HG03457 (cell line): ENCODE results near the gene CALN1.
"Not testable (repeated sequence)": the region's sequence is repeated elsewhere in the genome, so short reads cannot be mapped to it uniquely, and the experiment has no call there.

Experiments used
- ATAC-seq: cut with Tn5 transposase; IDR thresholded peaks from one replicate; pipeline ENCODE4 v1.9.1; 2021; ENCODE audit warnings: moderate number of reproducible peaks; ENCODE audit not compliant: unreplicated experiment

CALN1 gene

DNA sequence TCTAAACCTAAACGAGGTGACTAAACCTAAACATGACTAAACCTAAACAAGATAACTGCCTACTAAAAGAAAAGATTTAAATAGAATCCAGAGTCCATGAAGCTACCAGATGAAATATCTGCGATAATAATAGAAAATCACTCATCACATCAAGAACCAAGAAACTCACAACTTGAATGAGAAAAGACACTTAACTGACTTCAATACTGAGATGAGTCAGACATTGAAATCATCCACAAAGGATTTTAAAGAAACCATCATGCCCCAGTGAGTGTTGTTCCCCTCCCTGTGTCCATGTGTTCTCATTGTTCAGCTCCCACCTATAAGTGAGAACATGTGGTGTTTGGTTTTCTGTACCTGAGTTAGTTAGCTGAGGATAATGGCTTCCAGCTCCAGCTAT, 416.0 kb downstream of the CALN1 start:
- ATAC-seq = no peak

DNA sequence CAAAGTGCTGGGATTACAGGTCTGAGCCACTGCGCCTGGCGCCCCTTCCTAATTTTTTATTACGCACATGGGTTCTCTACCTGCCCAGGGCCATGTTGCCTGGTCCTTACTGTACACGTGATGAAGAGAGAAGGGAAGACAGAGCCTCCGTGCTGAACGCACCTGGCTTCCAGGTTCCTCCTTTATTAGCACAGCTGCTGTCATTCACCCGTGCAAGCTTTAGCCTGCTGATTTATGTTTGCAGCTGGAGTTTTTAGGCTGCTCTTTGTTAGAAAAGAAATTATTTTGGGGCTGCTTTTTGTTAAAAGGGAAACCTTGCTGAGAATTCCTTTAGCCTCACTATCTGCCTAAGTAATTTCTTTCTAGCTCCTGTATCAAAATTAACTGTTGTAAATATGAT, 417.0 kb downstream of the CALN1 start:
- no peak for ATAC-seq

DNA sequence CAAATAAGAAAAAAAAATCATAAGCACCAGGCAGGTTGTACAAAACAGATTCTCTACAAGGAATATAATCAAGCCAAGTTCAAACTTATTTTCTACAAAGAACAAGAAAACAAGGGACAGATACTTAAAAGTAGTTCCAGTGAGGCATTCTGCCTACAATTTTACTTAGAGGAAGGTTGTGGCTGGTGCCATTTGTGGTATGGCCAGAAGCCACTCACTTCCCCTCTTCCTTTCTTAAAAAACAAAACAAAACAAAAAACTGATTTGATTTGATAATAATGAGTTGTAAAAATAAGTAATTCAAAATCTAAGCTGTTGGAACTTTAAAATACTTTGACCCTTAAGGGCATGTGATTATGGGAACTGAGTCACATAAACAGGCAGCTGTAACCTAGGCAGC, 420.6 kb downstream of the CALN1 start:
- ATAC-seq = no peak

DNA sequence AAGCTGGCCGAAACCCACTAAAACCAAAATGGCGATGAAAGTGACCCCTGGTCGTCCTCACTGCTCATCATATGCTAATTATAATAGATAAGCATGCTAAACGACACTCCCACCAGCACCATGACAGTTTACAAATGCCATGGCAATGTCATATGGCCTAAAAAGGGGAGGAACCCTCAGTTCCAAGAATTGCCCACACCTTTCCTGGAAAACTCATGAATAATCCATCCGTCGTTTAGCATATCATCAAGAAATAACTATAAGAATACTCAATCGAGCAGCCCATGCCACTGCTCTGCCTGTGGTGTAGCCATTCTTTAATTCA, 422.0 kb downstream of the CALN1 start:
- no peak for ATAC-seq

DNA sequence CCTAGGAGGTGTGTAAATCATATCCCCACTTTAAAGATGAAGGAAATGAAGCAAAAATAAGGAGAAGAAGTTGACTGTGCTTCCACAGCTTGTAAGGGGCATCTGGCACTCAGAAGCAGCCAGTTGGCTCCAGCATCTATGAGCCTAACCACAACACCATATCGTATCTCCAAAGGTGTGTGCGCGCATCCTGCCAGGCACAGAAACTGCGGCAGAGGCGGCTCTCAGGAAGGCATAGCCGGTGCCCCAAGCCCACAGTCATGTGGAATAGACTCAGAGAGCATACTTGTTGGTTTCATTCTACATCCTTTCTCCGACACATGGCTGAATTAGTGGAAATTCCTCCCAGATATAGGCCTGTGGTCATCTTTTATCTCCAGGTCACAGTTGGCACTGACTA, 423.9 kb downstream of the CALN1 start:
- ATAC-seq = no peak

DNA sequence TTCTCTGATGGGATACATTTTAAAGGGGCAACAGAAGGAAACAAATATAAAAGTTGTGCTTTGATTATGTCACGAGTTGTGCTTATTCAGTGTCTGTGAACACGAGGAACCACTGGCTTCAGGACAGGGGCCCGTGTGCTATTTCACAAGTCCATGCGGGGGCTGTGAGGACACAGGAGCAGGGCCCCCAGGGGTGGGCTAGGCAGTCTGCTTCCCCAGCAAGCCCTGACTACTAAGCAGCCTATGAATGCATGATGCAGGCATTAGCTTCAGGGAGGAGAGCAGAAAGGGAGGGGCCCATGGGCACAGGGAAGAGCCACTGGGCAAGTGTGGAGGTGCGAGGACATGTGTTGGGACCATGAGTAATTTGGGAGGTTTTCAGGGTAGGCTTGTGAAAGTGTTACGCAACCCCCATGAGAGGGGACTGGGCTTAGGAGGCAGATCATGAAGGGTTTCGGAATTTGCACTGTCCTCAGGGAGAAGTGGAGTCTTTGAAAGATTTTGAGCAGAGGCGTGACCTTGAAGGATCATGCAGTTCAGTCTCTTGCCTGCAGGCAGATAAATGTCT, 424.9 kb downstream of the CALN1 start:
- no peak for ATAC-seq

DNA sequence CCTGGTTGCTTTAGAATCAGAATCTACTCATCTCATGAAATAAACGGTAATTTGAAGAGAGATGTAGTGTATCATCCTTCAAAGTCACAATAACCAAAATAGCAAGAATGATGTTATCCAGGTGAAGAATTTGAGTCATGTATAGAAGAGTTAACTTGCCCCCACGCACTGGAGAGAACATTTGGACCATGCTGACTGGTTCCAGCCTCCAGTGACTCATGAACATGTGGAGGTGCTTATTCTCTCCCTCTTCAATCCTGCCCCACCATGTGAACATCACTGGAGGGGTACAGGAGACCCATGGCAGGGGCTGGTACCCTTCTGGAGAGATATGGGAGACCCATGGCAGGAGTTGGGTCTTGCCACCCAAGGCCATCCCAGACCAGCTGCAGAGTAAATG, 427.8 kb downstream of the CALN1 start:
- no peak for ATAC-seq

DNA sequence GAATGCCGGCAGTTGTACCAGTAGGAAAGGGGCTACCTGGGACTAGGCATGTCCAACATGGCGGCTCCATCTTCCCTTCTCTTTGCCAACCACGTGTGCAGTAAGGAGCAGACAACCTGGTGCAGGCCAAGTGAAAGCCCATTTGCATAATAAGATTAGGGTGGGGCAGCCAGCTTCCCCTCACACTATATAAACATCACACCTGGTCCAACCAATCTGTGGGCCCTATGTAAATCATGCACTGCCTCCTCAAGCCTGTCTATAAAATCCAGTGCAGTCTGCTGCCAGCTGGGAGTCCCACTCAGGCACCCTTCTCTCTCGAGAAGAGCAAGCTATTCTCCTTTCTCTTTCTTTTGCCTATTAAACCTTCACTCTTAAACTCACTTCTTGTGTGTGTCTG, 429.3 kb downstream of the CALN1 start:
- ATAC-seq = no peak

DNA sequence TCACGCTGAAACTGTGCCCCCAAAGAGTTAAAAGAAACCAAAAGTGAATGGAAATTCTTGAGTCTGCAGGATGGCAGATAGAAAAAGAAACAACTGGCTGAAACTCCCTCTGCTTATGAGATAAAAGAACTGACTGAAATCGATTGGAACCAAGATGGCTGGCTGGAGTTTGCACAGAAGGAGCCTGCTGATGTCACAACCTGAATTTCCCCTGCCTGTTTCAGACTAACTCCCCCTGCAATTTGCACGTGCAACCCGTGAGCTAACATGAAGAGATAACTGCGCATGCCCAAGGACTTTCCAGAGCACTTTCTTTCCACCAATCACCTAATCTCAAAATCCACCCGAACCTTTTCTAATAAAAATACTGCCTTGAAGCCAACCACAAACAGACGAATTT, 435.5 kb downstream of the CALN1 start:
- ATAC-seq = no peak

DNA sequence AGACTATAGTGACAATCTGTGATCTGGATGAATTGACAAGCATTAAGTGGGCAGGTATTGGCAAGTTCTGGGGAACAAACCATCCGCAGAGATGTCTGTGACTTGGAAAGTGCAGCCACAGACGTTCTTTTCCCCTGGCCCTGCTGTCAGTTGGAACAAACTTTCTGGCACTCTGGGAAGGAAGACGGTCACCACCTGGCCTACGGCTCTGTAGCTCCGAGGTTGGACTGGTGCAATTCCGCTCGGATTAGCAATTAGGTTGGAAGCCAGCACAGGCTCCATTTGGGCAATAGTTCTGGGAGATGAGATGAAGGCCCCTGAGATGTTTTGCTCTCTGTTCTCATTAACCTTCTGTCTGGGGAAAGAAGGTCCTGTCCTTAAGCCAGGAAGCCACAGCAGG, 437.5 kb downstream of the CALN1 start:
- no peak for ATAC-seq

DNA sequence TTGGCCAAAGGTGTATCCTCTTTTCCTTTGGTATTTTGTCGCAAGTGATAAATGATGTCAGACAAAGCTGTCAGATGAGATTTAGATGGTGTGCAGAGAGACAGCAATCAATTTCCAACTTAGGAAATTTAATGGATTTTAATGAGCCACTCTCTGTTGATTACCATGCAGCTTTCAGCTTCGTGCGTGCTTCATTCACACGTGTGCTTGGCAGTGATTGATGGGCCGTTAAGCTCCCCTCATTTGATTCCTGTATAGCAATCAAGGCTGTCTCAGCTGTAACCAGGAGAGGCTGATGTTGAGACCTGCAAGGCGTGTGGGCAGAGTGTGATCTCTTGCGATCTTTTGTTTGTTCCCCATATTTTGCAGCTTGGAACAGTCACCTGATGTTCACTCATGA, 439.6 kb downstream of the CALN1 start:
- ATAC-seq = no peak

DNA sequence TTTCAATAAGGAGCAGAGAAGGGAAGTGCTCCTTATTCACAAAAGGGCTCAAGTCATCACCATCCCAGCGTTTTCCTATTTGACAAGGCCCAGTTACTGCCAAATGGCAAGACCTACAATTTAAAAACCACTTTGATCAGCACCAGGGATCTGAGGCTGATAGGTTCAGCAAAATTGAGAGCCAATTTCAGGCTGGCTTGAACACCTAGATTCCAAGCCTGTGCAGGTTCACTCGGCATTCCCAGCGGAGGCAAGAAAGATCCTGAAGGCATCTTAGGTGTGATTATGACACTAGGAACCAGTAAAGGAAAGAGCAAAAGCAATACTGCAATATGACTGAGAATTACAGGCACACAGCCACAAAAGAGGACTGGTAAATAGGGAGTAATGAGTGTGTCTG, 441.4 kb downstream of the CALN1 start:
- no peak for ATAC-seq

DNA sequence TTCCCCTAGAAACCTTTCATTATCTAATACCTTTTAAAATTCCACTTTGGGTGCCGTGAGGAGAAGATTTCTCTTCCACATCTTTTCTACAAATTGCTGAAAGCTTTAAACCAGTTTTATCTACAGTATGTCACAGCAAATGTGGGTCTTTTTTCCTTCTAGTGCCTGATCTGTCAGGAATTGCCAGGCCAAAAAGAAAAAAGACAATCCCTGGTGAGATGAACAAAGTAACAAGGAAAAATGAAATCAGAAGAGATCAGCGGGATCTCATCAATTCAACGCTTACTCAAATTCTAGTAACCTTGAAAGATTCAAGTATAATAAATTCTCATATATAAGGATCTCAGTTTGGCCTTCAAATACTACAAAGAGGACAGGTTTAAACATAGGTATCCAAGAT, 449.5 kb downstream of the CALN1 start:
- no peak for ATAC-seq

DNA sequence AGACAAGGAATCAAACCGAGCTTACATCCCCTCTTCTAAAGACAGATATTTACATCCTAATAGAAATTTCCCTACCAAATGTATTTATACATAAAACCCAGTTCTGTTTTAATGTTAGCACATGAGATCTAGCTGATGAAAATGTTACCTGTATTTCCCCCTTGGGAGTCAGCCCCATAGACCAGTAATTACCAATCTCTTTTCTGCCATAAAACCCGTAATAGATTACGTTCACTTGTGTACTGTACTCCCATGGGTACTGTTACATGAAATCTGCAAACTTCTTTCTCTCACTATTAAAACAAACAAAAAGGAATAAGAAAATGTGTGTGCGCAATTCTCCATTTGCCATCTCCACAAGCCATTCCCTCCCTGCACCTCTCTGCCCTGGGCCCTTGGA, 450.9 kb downstream of the CALN1 start:
- ATAC-seq = no peak

DNA sequence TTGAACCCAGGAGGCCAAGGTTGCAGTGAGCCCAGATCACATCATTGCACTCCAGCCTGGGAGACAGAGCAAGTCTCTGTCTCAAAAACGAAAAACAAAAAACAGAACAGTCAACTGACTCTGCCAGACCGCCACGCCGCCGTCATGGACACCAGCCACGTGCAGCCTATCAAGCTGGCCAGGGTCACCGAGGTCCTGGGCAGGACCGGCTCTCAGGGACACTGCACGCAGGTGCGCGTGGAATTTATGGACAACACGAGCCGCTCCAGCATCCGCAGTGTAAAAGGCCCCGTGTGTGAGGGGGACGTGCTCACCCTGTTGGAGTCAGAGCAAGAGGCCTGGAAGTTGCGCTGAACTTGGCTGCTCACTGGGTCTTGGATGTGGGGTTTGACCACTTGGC, 470.0 kb downstream of the CALN1 start:
- no peak for ATAC-seq

DNA sequence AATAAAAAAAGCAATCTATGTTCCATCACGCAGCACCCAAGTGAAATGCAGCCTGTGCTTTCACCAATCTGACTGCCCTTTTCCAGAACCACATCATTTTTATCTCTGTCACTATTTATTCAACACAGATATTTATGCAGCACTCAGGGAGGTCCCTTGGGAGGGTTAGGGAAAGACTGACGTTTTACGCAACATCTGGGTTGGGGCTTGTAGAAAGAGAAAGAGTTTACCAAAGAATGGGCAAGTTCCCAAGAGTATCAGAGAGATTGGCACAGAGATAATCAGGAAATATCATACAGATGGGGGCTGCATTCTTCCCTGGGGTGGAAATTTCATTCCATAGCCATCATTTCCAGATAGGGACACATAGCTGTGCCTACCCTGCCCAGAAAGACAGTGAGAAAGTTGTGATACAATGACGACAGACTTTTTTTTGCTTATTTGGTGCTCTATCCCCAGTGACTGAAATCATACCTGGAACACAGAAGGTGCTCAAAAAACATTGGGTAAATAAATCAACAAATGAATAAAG, 474.2 kb downstream of the CALN1 start:
- ATAC-seq = no peak

DNA sequence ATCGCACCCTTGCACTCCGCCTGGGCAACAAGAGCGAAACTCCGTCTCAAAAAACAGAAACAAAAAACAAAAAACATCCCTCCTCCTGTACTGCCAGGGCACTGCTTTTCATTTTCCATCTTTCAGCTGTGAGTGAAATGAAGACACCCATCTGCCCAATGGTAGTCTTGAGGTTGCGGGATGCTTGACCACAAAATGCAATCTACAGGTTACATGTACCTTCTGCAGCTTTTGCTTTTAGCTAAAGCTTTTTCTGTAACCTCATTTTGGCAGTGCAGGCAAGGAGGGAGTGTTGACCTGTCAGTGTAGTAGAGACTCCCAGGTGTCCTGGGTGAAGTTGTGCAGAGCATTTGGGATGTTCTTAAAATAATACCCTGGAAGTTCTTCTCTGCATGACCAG, 476.5 kb downstream of the CALN1 start:
- no peak for ATAC-seq

DNA sequence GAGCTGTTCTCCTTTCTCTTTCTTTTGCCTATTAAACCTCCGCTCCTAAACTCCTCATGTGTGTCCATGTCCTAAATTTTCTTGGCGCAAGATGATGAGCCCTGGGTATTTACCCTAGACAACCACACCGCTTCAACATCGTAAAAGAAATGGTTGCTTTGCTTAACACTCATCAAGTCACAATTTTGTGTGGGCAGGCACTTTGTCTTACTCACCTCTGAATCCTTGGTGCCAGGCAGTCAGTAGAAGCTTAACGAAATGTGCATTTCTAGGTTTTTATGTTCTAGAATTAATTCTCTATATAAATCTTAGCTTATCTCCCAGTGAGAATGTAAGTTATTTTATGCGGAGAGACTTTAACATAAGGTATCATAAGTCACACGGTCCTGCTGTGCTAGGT, 478.7 kb downstream of the CALN1 start:
- ATAC-seq = no peak

DNA sequence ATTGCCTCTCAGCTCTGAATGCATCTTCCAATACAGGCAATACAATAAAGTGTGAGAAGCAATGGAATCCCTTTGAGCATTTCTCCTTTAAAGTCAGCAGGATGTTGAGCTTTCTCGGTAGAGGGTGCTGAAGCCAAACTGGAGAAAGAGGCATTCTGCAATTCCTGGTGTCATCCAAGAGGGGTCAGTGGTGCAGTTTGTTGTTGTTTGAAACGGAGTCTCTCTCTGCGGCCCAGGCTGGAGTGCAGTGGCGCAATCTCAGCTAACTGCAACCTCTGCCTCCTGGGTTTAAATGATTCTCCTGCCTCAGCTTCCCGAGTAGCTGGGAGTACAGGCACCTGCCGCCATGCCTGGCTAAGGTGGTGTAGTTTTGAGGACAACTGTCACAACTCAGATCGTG, 486.5 kb downstream of the CALN1 start:
- no peak for ATAC-seq

DNA sequence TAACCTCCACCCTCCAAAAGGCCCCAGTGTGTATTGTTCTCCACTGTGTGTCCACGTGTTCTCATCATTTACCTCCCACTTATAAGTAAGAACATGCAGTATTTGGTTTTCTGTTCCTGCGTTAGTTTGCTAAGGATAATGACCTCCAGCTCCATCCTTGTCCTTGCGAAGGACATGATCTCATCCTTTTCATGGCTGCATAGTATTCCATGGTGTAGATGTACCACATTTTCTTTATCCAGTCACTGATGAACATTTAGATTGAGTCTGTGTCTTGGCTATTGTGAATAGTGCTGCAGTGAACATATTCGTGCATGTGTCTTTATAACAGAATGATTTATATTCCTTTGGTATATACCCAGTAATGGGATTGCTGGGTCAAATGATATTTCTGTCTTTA, 497.9 kb downstream of the CALN1 start:
- ATAC-seq = not testable (repeated sequence)

DNA sequence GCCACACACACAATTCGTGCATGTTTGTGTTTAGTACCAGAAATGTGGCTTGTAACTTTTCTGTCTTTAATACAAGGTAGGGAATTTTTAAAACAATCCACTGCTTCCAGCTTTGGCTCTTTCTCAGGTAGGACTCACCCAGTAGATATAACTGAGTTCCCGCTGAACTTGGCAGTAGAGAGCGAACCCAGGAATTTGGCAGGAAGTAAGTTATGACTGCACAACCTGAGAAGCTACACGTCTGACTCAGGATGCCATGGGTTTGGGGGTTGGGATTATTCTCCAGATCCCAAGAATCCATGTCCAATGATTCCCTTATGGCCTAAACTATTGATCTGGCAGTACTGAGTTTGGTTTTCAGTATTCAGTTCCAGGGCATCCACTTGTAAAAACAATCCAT, 499.7 kb downstream of the CALN1 start:
- ATAC-seq = no peak

DNA sequence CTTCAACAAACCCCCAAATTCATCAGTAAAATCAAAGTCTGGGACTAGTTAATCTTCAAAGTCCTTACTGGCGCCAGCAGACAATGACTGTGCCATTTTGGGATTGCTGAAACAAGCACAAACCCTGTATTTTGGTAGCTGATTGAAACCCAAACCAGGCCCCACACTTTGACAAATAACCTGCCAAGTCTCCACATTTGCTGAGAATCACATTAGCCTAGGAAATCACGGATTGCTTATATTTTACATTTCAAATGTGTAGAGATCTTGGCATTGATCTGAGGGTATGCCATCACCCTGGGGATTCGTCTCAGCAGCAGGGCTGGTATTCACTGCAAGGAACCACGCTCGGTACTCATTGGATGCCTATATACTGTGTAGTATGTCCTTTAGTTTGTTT, 501.1 kb downstream of the CALN1 start:
- ATAC-seq = no peak

DNA sequence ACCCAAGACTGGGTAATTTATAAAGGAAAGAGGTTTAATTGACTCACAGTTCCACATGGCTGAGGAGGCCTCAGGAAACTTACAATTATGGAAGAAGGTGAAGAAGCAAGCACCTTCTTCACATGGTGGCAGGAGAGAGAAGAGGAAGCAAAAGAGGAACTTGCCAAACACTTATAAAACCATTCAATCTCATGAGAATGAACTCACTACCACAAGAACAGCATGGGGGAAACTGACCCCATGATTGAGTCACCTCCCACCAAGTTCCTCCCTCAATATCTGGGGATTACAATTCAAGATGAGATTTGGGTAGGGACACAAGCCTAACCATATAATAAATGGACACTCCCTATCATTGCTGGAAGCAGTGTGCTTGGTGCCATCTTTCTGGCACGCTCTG, 506.3 kb downstream of the CALN1 start:
- ATAC-seq = no peak

DNA sequence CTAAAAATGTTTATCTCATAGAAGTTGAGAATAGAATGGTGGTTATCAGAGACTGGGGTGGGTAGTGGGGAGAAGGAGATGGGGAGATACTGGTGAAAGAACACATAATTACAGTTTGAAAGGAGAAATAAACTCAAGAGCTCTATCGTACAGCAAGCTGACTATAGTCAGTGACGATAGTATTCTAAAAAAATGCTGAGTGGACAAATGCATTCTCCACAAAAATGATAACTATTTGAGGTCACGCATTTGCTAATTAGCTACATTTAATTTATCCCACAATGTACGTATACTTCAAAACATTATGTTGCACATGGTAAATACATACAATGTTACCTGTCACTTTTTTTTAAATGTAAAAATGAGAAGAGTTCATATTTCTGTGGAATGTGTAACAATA, 507.7 kb downstream of the CALN1 start:
- ATAC-seq = no peak
